ENCODE results near the gene NEK11.

- TF ChIP-seq CTCF (IDR thresholded peaks at IDR 0.05) (no peak), EZH2phosphoT487 (IDR thresholded peaks at IDR 0.05) (no peak), EZH2 (IDR thresholded peaks at IDR 0.05) (no peak)
Observed at GRCh38 chr3:131324923-131325322, 298.2 kb downstream of the NEK11 start.
